Measurements from ENCODE around the gene DBH.
"Not testable (repeated sequence)": the region's sequence is repeated elsewhere in the genome, so short reads cannot be mapped to it uniquely, and the experiment has no call there.

The DBH gene

DNA sequence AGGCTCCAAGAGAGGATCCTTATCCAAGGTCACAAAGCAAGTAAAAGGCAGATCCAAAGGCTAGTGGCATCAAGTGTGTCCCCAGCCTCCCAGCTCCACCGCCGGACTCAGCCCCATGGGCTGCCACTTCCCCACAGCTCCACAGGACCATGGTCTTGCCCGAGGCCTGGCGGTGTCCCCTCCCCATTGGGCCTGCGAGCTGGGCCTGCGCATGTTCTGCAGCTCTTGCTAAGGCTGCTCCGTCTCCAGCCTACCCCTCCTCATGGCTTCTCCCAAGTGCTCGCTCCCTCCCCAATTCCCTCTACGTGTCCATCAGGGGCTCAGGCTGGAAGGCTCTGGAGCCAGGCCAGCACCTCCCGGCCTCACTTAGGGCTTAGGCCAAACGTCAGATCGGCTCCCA is 29.4 kb downstream of the DBH start:
- no peak for DNase-seq (ENCODE audit: low read depth in 2 of 2)

DNA sequence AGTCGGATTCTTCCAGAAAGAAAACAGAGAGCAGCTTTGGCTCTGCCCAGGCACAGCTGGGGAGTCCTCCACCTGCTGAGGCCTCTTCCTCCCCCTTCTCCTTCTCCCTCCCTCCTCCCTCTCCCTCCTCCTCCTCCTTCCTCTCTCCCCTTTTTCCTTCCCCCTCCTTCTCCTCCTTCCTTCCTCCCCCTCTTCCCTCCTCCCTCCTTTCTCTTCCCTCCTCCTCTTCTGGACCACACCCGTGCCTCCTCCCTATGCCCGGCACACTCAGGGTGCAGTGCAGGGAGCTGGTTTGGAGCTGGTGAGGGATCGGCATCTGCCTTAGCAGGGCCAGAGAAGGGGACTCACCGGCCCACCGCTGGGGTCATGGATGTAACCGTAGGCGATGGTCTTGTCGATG is 30.2 kb downstream of the DBH start:
- no peak for DNase-seq (ENCODE audit: low read depth in 2 of 2)

DNA sequence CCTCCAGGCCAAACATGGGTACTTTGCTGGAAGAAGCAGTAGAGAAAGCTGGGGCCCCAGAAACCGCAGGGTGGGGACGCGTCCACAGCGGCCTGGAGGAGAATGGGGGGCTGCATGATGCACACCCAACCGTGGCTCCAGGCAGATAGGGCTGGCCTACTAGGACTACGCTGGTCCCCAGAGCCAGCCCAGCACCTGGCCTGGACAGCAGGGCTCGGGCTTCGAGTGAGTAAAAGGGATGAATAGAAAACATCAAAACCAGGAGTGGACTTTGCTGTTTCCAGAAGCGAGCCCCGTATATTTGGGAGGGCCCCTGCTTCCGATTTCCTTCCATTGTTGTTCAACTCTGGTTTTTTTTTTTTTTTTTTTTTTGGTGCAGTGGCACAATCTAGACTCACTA is 30.7 kb downstream of the DBH start:
- DNase-seq (ENCODE audit: low read depth in 2 of 2): no peak

DNA sequence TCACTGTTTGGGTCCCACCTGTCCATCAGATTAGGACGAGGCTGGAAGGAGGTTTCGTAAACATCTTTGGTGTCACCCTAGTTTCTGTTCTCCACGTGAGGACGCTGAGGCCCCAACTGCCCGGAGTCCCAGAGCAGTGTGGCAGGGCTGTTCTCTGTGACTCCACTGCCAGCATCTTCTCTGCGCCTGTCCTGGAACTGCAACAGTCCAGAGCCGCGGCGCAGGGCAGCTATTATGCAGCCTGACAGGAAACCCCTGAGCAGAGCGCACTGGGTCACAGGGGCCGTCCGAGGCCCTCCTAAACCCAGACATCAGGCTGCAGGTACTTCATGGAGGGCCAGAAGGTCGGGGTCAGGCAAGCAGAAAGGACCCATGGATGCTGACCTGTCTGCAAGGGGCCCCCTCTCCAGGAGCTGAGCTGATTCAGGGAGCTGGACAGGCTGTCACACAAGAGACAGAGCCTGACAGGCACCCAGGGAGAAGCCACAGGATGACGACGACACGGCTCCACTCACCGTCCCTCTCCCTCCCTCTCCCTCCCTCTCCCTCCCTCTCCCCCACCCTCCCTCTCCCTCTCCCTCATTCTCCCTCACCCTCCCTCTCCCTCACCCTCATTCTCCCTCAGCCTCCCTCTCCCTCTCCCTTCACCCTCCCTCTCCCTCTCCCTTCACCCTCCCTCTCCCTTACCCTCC is 31.7 kb downstream of the DBH start:
- DNase-seq (ENCODE audit: low read depth in 2 of 2): no peak

DNA sequence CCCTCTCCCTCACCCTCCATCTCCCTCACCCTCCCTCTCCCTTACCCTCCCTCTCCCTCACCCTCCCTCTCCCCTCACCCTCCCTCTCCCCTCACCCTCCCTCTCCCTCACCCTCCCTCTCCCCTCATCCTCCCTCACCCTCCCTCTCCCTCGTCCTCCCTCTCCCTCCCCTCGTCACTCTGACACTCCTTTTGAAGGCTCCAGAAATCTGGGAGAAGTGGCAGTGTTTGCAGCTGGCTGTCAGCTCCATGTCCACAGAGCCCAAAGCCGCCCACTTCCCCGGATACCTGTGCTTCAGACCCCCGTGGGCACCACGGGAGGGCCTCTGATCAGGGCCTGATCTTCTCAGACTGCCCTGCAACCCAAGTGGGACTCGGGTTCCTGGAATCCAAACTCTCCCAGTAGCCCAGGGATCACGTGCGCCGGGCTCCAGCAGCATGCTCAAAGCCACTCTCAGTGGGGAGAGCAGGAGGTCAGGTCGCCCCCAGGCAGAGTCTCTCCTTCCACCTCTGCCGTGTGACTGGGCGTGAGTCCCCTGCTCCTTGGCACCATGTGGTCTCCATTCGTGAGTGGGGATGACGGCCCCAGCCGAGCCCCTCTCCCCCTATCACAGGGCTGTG is 33.1 kb downstream of the DBH start:
- DNase-seq (ENCODE audit: low read depth in 2 of 2): no peak

DNA sequence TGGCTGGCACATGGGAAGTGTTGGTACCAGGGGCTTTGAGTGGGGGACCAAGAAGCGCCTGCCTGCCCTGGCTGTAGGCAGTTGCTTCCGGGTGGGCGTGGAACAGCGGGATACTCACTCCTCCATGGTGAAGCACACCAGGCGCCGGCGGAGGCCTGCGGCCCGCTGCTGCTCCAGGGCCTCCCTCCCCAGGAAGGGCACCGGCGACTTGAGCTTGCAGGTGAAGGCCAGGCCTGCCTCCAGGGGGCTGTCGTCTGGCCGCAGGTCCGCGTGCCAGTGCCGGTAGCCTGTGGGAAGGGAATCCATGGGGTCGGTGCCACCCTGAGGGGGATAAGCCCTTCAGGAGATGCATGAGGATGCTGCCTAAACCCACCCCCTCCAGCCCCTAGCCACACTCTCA is 34.3 kb downstream of the DBH start:
- no peak for DNase-seq (ENCODE audit: low read depth in 2 of 2)

DNA sequence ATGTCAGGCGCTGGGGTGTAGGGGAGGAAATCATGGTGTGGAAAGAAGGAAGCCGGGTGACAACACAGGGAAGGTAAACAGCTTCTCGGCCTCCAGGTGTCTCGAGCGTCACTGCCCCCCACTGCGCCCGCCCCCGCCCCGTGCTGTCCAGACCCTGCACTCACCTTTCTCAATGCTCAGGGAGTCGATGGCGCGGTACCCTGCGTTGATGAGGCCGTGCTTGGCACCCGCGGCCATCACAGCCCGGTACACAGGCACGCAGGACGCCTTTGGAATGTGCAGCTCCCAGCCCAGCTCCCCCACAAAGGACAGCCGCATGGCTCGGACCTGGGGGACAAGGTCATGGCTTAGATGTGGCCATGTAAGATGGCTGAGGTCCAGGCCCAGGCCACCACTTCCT is 35.2 kb downstream of the DBH start:
- DNase-seq (ENCODE audit: low read depth in 2 of 2): no peak

DNA sequence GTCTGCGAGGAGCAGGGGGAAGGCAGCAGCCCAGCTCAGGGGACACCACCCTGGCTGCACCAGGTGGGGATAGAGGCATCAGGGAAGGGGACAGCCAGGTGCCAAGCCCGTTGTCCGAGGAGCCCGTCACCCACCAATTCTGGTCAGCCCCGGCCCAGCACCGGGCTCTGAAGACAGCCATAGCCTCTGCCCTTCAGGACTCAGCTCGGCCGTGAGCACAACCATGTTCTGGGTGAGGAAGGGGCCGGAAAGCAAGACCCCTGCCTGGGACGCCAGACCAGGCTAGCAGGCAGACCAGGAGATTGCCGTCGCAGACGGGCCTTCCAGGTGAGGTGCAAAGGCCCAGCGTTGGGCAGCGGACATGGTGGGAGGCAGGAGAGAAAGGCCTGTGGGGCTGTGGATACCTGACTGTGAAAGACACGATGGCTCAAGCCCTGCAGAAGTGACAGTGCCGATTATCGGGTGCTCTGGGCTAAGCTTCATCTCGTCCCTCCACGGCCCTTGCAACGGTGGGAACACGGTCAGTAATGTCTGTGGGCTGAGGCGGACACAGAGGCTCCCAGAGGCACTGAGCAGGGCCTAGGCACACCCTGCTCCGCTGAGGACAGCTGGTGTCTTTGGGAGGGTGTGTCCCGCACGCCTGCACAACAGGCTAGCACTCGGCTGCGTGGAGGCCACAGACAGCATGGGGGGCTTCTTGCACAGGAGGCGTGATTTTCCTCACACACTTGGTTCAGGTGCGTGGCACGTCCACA is 36.5 kb downstream of the DBH start:
- DNase-seq (ENCODE audit: low read depth in 2 of 2): no peak

DNA sequence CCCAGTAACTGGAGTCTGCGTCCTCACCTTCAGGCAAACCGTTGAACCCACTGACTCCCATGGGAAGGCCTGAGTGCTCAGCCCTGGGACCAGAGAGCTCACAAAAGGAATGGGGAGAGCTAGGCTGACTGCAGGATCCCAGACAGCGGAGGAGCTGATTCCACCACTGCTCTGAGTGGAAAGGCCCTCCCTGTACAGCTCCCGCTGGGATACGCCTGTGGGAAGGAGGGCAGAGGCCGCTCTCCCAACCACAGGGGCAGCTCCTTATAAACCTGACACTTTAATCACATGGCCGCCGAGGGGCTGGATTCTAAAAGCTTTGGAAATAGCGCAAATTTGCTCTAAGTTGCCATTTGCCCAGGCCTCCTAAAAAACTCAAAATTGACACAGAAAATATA is 37.1 kb downstream of the DBH start:
- no peak for DNase-seq (ENCODE audit: low read depth in 2 of 2)

DNA sequence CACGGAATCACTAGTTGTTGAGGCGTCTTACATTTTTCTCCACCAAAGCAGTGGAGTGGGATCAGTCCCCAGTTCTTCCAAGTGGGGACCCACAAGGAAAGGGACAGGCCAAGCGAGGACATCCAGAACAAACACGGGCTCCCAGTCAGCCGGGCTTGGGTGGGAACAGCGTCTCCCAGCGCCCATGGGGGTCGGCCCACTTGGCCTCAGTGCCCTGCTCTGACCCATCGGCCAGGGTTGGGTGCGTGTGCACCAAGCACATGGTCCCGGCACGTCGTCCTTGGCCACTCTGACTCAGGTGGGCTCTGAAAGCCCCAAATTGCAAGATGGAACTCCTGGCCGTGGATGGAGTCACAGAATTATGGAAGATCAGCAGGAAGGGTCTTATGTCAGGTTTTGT is 37.9 kb downstream of the DBH start:
- no peak for DNase-seq (ENCODE audit: low read depth in 2 of 2)

DNA sequence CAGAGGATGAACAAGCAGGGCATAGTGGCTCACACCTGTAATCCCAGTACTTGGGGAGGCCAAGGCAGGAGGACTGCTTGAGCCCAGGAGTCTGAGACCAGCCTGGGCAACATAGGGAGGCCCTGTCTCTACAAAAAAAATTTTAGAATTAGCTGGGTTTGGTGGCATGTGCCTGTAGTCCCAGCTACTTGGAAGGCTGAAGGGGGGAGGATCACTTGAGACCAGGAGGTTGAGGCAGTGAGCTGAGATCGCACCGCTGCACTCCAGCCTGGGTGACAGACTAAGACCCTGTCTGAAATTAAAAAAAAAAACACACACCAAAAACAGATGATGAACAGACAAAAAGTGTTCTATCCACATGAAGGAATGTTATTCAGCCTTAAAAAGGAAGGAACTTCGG is 39.6 kb downstream of the DBH start:
- DNase-seq (ENCODE audit: low read depth in 2 of 2): not testable (repeated sequence)

DNA sequence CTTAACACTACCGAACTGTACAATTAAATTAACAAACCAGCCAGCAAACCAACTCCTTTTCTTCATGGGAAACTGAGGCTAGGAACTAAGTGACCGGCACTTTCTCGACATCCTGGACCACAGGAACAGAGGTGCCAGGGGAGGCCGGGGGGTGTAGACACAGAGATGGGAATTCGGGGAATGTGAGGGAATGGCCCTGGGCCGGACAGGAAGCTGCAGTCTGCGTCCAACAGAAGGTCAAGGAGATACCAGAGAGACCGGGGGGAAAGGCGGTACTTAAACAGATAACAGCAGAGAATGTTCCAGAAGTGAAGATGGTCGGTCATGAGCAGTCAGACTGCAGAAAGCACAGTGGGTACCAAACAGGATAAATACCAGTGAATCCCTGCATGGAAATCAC is 40.3 kb downstream of the DBH start:
- DNase-seq (ENCODE audit: low read depth in 2 of 2): no peak

DNA sequence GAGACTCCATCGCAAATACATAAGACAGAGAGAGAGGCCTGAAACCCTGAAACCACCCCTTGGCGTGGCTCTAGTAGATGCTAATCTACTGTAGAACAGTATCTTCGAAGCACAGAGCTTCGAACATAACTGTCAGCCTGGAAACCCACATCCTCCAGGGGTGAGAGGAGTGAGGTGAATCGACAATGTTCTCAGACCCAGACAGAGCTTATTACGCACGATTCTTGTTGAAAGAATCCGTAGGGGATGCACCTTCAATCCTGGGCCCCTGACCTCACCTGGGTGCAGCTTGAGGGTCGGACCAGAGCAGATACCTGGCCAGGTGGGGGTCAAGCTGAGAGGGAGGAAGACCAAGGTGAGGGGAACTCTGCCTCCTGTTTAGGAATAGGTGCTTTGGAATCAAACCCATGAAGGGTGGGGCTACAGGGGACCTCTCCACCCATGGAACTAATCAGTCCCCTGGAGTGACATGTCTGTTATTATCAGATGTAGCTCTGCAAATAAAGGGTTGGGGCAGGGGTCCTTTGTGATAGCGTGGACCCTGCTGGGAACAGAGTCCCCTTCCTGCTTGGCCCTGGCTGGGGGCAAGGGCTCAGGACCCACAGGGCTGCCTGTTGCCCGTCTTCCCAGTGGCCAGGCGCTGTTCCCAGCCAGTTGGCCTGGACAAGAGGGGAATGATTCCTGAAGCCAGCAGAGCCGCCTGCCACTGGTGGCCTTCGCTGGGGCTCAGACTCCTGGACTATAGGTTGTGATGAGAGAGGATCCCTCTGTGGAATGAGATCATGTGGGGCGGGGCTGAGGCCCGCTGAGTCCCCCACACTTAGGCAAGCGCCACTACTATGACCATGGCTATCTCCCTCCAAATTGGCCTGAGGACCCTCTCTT is 41.2 kb downstream of the DBH start:
- peak in 1 of 2 donors; percentile 24 for DNase-seq (ENCODE audit: low read depth in 2 of 2)

DNA sequence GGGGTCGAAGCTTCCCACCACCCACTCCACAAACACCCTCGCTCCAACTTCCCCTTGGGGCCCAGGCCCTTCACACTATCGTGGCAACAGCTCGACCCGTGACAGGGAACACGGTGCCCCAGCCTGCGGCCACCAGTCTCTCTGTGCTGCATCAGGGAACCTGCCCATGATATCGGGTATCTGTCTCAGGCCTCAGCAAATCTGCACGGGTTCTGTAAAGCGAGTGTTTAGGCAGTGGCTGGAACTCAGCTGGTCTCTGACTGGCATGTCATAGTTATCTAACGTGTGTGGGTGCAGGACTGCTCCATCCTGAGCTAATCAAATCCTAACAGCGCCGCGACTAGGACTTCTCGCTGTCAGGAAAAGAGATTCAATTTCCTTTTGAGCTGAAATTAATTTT is 42.9 kb downstream of the DBH start:
- DNase-seq (ENCODE audit: low read depth in 2 of 2): no peak

DNA sequence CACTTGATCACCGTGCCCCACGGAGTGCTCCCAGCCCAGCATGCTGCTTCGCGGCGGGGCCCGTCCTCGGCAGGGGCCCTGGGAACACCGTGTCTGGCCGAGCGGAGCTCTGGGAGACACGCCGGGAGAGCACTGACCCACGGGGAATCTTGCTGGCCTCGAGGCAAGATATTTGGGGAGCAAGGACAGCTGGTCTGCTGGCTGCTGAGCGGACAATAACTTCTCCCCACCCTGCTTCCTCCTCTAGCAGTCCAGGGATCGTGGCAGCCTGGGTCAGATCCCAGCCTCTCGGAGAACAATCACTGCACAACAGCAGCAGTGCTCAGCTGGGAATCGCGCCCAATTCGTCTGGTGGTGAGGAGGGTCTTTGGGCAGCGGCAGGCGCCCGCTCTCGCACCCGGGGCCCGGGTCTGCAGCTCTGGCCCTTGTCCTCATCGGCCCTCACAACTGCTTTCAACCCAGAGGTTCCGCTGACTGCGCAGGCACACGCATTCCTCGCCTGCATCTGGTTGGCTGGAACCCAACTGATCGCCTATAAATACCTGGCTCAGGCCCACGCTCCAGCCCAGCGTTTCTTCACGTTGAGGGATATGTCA is 43.4 kb downstream of the DBH start:
- DNase-seq (ENCODE audit: low read depth in 2 of 2): no peak

DNA sequence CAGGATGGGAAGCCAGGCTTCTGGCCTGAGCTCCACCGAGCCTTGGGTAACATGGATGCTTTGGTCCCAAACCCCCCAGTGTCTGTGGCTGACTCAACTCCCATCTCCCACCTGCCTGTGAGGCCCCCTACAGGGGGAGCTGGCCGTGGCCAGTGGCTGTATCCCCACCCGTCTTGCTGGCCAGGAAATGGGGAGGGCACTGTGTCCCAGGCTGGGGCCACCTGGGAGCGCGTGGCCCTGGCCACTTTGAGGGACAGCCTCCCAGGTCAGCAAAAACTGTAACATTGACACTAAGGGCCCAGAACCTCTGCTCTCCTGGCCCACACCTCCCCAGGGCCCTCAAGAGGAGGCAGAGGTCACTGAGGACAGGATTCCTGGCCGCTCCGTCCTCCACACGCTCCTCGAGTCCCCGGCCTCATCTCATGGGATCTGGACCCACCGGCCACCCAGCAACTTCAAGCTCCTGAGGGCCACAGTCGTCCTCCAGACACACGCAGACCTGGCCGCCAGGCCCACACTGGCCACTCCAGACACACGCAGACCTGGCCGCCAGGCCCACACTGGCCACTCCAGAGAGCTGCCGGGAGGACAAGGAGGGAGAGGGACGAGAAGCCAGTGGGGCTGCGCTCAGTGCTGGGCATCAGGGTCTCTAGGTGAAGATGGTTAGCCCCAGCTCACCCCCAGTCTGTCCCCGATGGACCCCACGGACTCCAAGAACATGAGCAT is 44.2 kb downstream of the DBH start:
- no peak for DNase-seq (ENCODE audit: low read depth in 2 of 2)

DNA sequence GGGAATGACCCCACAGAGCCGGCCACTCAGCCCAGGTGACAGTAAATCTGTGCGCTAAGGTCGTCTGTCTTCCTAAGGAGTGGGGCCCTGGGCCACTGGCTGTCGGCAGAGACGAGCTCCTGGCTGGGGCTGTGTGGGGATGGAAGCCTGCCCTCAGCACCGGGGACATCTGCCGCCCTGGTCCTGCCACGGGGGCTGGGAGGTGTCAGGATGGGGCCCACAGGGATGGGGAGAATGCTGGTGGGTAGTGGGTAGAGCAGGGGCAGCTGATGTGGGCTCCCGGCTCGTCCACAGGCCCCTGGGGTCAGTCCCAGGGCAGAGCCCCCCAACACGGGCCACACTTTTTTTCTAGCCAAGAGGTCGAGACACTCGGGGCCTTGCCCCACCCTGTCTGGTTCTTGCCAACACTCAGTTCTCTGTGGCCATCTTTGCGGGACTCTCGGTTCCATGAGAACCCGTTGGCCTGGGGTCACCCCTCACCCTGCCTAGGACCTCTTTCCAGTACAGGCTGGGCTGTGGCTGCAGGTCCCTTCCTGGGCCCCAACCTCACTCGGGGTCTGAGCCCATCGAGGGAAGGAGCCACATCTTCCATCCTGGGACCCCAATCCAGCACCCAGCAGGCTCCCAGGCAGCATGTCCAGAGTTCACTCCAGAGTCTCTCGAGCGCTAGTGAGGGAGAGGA is 45.0 kb downstream of the DBH start:
- no peak for DNase-seq (ENCODE audit: low read depth in 2 of 2)

DNA sequence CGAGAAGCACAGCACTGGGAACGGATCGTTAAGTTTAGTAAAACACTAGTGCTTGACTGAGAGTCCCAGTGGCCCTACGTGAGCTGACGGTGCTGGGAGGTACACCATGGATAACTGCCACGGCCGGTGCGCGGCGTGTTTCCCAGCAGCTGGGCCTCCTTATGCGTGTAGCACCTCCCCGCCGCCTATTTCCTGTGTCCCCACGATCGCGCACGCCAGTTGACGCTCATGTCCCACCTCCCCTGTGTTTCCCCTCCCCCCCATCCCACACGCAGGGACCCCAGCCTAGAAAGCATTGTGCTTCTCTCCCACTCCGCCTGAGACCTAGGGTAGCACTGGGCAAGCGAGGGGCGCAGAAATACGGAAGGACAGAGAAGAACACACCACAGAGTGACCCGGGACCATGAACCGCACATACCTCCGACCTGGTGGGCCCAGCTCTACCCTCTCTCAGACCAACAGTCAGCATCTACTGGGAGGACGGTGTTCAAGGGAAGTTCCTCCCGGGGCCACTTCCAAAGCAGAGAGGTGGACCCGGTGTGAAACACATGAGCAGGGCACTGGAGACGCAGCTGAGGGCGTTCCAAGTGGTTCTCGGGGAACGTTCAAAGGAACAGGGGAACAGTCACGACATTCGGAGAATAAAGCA is 45.6 kb downstream of the DBH start:
- no peak for DNase-seq (ENCODE audit: low read depth in 2 of 2)

DNA sequence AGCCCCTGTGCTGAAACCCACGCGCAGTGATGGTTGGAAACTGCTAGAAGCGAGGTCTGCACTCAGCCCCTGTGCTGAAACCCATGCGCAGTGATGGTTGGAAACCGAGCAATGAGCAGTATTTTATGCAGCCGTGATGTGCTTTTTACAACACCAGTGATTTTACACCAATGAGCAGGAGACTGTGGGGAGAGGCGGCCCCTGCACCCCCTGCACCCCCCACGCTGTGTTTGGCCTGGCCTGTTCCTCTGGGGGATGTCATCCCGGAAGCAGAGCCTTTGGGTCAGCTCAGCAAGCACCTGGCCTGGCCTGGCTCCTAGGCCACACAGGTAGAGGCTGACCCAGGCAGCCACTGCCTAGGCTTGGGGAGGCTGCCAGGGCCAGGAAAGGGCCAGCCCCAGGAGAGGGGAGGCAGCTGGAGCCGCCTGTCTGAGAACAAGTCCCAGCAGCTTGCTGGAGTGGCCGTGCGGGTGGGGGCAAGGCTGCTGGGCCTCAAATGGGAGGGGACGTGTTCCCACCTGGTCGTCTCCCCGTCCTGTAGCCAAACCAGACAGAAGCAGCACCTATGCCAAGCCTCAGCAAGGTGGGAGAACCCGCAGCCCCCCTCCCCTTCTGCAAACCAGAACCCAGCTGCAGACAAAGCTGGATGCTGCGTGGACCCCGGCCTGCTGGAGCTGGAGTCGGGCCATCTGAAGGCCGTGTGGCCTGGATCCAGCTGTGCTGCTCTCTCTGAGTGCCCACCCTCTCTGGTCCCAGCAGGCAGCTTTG is 46.8 kb downstream of the DBH start:
- DNase-seq (ENCODE audit: low read depth in 2 of 2): no peak

All from stimulated activated CD8-positive, alpha-beta memory T cell treated with anti-CD3 and anti-CD28 coated beads, Interleukin-2, amount 100 ng/mL, for 1 hour (primary cell).